ENCODE results near the gene SDC4. TPM values are rescaled to one million over a fixed set of nuclear protein-coding genes. Genes with fewer than 3 reads are reported as not detected.

The SDC4 gene
- total and polyA plus RNA-seq, 2 experiments from 2014 or later, result 28.5 to 39.9 TPM

DNA sequence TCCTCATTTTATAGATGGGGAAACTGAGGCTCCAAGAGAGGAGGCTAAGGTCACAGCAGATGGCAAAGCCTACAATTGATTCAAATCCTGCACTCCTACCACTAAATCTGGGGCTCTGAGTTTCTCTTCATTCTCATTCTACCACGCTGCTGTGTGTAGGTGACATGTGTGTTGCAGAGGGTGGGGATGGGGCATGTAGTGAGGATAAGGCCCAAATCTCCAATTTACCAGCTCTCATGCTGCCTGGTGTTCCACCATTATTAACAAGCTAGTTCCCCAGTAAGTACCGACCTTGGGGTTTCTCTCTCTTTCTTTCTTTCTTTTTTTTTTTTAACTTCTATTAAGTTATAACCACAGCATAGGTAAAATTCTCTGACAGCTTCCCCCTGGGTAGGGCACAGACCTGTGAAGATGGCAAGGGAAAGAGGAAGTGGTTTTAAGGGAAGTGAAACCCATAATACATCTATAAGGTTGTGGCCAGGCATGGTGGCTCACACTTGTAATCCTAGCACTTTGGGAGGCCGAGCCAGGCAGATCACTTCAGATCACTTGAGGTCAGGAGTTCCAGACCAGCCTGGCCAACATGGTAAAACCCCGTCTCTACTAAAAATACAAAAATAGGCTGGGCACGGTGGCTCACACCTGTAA lies 27.2 kb downstream of the SDC4 start:
- Mint-ChIP-seq H3K4me1 (peaks cover 12% of the 10 kb centered on the region), H3K4me3 (no peak overlapping the region), H3K36me3 (ENCODE audit: low read depth) (peaks cover 5% of the 10 kb centered on the region; the same call in 2 of the 3 replicates), H3K27ac (no peak overlapping the region), H3K27me3 (ENCODE audit: insufficient read depth, low read depth, poor library complexity) (no peaks in the 10 kb centered on the region), H3K9me3 (no peaks in the 10 kb centered on the region)
- no peaks in the 10 kb centered on the region for H3K4me1 ChIP-seq (ENCODE audit: insufficient read depth)
- DNase-seq (ENCODE audit: low spot score) (no peak), ATAC-seq (no peak)
- no peak for TF ChIP-seq NANOG (IDR thresholded peaks at IDR 0.05; ENCODE audit: borderline replicate concordance)
- no peak for TF ChIP-seq STAT1 (IDR thresholded peaks at IDR 0.05; ENCODE audit: unreplicated experiment)
- H3K4me3 ChIP-seq, result no peak overlapping the region
- H3K79me2 ChIP-seq (replicated peaks; ENCODE audit: insufficient read depth), result no peaks in the 10 kb centered on the region
- H2AFZ ChIP-seq, result no peak overlapping the region
- H3K27ac ChIP-seq (ENCODE audit: low read depth), result no peak overlapping the region
- H3F3A ChIP-seq (replicated peaks; ENCODE audit: low read depth), result no peaks in the 10 kb centered on the region
- no peaks in the 10 kb centered on the region for H3K36me3 ChIP-seq (ENCODE audit: insufficient read depth)
- H4K20me1 ChIP-seq (replicated peaks; ENCODE audit: insufficient read depth), result no peaks in the 10 kb centered on the region
- H3K4me2 ChIP-seq, result no peak overlapping the region
- no peaks in the 10 kb centered on the region for H3K27me3 ChIP-seq (ENCODE audit: insufficient read depth)
- no peaks in the 10 kb centered on the region for H3K9me2 ChIP-seq (ENCODE audit: insufficient read depth)

DNA sequence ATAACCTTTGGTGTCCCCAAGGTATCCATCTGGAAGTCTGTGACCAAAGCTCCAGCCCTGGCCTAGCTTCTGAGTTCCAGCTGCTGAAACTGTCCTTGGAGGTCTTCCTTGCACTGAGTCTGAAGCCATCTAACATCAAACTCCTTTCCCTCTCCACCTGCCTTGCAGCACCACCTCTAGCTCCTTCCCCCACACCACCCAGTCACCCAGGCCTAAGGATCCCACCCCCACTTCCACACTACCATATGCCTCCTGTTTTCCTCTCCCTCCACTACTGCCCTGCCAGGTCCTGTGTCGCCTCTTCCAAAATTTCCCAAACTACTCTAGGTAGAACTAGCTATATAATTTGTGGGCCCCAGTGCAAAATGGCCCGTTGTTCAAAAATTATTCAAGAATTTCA lies 29.3 kb downstream of the SDC4 start:
- H3K27me3 Mint-ChIP-seq (ENCODE audit: insufficient read depth, low read depth, poor library complexity), result peaks cover 2% of the 10 kb centered on the region
- H3K4me3 ChIP-seq, result no peak overlapping the region
- H3K27ac Mint-ChIP-seq, result peak overlapping the region; percentile 43
- H3K36me3 Mint-ChIP-seq (ENCODE audit: low read depth), result peaks cover 2% of the 10 kb centered on the region; the same call in 1 of the 3 replicates
- TF ChIP-seq, protein P1, sequence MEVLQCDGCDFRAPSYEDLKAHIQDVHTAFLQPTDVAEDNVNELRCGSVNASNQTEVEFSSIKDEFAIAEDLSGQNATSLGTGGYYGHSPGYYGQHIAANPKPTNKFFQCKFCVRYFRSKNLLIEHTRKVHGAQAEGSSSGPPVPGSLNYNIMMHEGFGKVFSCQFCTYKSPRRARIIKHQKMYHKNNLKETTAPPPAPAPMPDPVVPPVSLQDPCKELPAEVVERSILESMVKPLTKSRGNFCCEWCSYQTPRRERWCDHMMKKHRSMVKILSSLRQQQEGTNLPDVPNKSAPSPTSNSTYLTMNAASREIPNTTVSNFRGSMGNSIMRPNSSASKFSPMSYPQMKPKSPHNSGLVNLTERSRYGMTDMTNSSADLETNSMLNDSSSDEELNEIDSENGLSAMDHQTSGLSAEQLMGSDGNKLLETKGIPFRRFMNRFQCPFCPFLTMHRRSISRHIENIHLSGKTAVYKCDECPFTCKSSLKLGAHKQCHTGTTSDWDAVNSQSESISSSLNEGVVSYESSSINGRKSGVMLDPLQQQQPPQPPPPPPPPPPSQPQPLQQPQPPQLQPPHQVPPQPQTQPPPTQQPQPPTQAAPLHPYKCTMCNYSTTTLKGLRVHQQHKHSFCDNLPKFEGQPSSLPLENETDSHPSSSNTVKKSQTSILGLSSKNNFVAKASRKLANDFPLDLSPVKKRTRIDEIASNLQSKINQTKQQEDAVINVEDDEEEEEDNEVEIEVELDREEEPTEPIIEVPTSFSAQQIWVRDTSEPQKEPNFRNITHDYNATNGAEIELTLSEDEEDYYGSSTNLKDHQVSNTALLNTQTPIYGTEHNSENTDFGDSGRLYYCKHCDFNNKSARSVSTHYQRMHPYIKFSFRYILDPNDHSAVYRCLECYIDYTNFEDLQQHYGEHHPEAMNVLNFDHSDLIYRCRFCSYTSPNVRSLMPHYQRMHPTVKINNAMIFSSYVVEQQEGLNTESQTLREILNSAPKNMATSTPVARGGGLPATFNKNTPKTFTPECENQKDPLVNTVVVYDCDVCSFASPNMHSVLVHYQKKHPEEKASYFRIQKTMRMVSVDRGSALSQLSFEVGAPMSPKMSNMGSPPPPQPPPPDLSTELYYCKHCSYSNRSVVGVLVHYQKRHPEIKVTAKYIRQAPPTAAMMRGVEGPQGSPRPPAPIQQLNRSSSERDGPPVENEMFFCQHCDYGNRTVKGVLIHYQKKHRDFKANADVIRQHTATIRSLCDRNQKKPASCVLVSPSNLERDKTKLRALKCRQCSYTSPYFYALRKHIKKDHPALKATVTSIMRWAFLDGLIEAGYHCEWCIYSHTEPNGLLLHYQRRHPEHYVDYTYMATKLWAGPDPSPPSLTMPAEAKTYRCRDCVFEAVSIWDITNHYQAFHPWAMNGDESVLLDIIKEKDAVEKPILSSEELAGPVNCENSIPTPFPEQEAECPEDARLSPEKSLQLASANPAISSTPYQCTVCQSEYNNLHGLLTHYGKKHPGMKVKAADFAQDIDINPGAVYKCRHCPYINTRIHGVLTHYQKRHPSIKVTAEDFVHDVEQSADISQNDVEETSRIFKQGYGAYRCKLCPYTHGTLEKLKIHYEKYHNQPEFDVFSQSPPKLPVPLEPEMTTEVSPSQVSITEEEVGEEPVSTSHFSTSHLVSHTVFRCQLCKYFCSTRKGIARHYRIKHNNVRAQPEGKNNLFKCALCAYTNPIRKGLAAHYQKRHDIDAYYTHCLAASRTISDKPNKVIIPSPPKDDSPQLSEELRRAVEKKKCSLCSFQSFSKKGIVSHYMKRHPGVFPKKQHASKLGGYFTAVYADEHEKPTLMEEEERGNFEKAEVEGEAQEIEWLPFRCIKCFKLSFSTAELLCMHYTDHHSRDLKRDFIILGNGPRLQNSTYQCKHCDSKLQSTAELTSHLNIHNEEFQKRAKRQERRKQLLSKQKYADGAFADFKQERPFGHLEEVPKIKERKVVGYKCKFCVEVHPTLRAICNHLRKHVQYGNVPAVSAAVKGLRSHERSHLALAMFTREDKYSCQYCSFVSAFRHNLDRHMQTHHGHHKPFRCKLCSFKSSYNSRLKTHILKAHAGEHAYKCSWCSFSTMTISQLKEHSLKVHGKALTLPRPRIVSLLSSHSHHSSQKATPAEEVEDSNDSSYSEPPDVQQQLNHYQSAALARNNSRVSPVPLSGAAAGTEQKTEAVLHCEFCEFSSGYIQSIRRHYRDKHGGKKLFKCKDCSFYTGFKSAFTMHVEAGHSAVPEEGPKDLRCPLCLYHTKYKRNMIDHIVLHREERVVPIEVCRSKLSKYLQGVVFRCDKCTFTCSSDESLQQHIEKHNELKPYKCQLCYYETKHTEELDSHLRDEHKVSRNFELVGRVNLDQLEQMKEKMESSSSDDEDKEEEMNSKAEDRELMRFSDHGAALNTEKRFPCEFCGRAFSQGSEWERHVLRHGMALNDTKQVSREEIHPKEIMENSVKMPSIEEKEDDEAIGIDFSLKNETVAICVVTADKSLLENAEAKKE (CRISPR knock-in tag; IDR thresholded peaks at IDR 0.05), result no peak
- TF ChIP-seq ZNF114 (CRISPR knock-in tag; IDR thresholded peaks at IDR 0.05), result no peak
- H3K4me3 Mint-ChIP-seq, result no peak overlapping the region
- H3K9me2 ChIP-seq (ENCODE audit: insufficient read depth), result no peaks in the 10 kb centered on the region
- no peak overlapping the region for H2AFZ ChIP-seq
- H3K4me1 Mint-ChIP-seq, result peaks cover 6% of the 10 kb centered on the region
- H4K20me1 ChIP-seq (replicated peaks; ENCODE audit: insufficient read depth), result no peaks in the 10 kb centered on the region
- no peaks in the 10 kb centered on the region; the same call in 2 of the 3 replicates for H3K9me3 Mint-ChIP-seq
- H3F3A ChIP-seq (replicated peaks; ENCODE audit: low read depth), result no peaks in the 10 kb centered on the region
- DNase-seq (ENCODE audit: low spot score), result no peak
- no peaks in the 10 kb centered on the region for H3K27me3 ChIP-seq (ENCODE audit: insufficient read depth)
- peak overlapping the region; percentile 67; the same call in 1 of the 2 replicates for H3K27ac ChIP-seq (ENCODE audit: low read depth)
- no peaks in the 10 kb centered on the region for H3K79me2 ChIP-seq (replicated peaks; ENCODE audit: insufficient read depth)
- no peaks in the 10 kb centered on the region for H3K36me3 ChIP-seq (ENCODE audit: insufficient read depth)
- H3K4me1 ChIP-seq (ENCODE audit: insufficient read depth), result no peaks in the 10 kb centered on the region
- H3K4me2 ChIP-seq, result no peak overlapping the region
- no peak for ATAC-seq
